ENCODE data around the gene CACNA1I. TPM values are rescaled to one million over a fixed set of nuclear protein-coding genes. Genes with fewer than 3 reads are reported as not detected.

CACNA1I gene
- total and polyA plus RNA-seq, 2 of the 8 experiments (the other 6 are each of a cell fraction or from before 2014, with no cell fraction given) = 0.77 to 1.2 TPM

- Histone ChIP-seq H2AK5ac (ENCODE audit: low read depth, low read length) (no peak overlapping the region), H3K27me3 (replicated peaks in 1 of 4; ENCODE audit: control insufficient read depth in 3 of 4, extremely low read depth in 1 of 4, insufficient read depth in 3 of 4, low read length in 3 of 4) (no peaks in the 10 kb centered on the region; a peak in 1 of 7 replicates), H3K18ac (ENCODE audit: extremely low read depth, low read length) (no peak overlapping the region), H3K14ac (ENCODE audit: insufficient read length) (no peak overlapping the region), H2BK20ac (ENCODE audit: low read length) (no peak overlapping the region), H2BK120ac (replicated peaks; ENCODE audit: low read depth, low read length) (no peak overlapping the region), H4K20me1 (replicated peaks in 1 of 2; ENCODE audit: control insufficient read depth in 1 of 2, insufficient read depth in 2 of 2, low read length in 2 of 2) (peaks cover 0 to 2% of the 10 kb centered on the region in 2 experiments), H3K27ac (ENCODE audit: low read depth, low read length) (no peak overlapping the region), H3K56ac (replicated peaks; ENCODE audit: insufficient read length, low read depth, low read length) (no peak overlapping the region), H4K91ac (replicated peaks; ENCODE audit: insufficient read length, low read length) (no peak overlapping the region), H3K79me2 (ENCODE audit: control insufficient read depth in 1 of 2, insufficient read depth in 2 of 2, low read length in 2 of 2) (no peaks in the 10 kb centered on the region), H2BK12ac (ENCODE audit: low read depth, low read length) (no peak overlapping the region), H2BK5ac (ENCODE audit: low read depth, low read length) (no peak overlapping the region), H3K23me2 (ENCODE audit: low read depth, low read length) (0 out of 2 replicates have a peak, but pooled peaks cover 2% of the 10 kb centered on the region), H3K9me3 (ENCODE audit: insufficient read depth in 2 of 2, low read depth in 1 of 2, low read length in 1 of 2) (no peaks in the 10 kb centered on the region), H3K36me3 (ENCODE audit: control insufficient read depth in 2 of 4, insufficient read depth in 4 of 4, low read length in 3 of 4) (no peaks in the 10 kb centered on the region), H3K4me3 (ENCODE audit: extremely low read depth in 1 of 4, insufficient read depth in 2 of 4, low read depth in 3 of 4, low read length in 4 of 4) (no peak overlapping the region), H4K5ac (ENCODE audit: insufficient read length, low read depth, low read length) (no peak overlapping the region), H3K79me1 (ENCODE audit: low read depth, low read length) (no peaks in the 10 kb centered on the region), H3K4ac (replicated peaks; ENCODE audit: insufficient read length, low read depth, low read length) (no peak overlapping the region), H3K23ac (ENCODE audit: insufficient read length) (no peak overlapping the region), H3K9ac (replicated peaks in 1 of 4; ENCODE audit: extremely low read depth in 1 of 4, low read depth in 3 of 4, low read length in 3 of 4) (no peak overlapping the region), H2AFZ (ENCODE audit: low read length) (no peak overlapping the region), H3K4me1 (replicated peaks in 1 of 4; ENCODE audit: control insufficient read depth in 3 of 4, insufficient read depth in 4 of 4, low read length in 3 of 4) (peaks cover 0 to 4% (median 1%) of the 10 kb centered on the region in 4 experiments; a peak in 4 of 7 replicates), H4K8ac (ENCODE audit: extremely low read depth, insufficient read depth, low read length) (no peak overlapping the region; the same call in 1 of the 2 replicates), H3K4me2 (ENCODE audit: insufficient read depth in 1 of 2, low read depth in 2 of 2, low read length in 2 of 2) (no peak overlapping the region), H2BK15ac (ENCODE audit: low read length) (no peak overlapping the region)
- FAIRE-seq = no peak
- no peak for DNase-seq (ENCODE audit: low read depth in 1 of 2, low spot score in 2 of 2)
- CTCF ChIA-PET (ENCODE audit: partially characterized antibody) = interaction anchor here (1.4 to 1.5 kb wide), 2 partner anchors 23 to 87 kb away, joined by 3 read pairs; no protein-coding TSS in a partner anchor
- POLR2A ChIA-PET (ENCODE audit: partially characterized antibody) = interaction anchor here (1.1 kb wide), 1 partner anchor 185 kb away, joined by 3 read pairs; no protein-coding TSS in a partner anchor
- WGBS, 2 experiments (ENCODE audit: extremely low coverage in 1 of 2, insufficient coverage in 1 of 2, insufficient read length in 1 of 2, insufficient replicate concordance in 2 of 2, low coverage in 1 of 2, low lambda C conversion rate in 2 of 2, missing lambda C conversion rate in 1 of 2) = 82% methylated on average over 1 of the region's 1 CpG; no CpG with 5 or more reads in 1 of the 2 experiments
Measured at GRCh38 chr22:39712081-39712480, 141.5 kb downstream of the CACNA1I start.
